NCI-H187 (cell line): ENCODE measurements around the gene NR3C2.

ENCODE experiments used
- DNase-seq, 2 experiments: peaks; one replicate each; lab custom pipeline; 2025; lab: John Stamatoyannopoulos, UW

NR3C2 gene

GRCh38 chr4:148263802-148264201 is 178.4 kb downstream of the NR3C2 start:
- DNase-seq: no peak

DNA sequence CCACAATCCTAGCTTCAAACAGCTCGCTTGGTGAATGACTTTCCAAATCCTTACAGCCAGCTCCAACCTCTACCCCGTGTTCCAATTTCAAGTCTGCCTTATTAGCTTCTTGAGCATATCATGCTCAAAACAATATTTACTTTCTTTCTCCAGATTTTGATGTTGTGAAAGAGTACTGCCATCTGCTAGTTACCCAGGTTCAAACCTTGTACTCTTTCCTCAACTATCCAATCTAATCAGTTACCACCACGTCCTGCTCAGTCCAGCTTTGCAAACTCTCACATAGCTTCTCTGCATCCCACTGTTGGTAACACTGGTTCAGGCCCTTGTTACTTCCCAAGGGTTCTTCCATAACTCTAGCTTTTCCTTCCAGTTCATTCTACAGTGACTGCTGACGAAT is 179.1 kb downstream of the NR3C2 start:
- no peak for DNase-seq

DNA sequence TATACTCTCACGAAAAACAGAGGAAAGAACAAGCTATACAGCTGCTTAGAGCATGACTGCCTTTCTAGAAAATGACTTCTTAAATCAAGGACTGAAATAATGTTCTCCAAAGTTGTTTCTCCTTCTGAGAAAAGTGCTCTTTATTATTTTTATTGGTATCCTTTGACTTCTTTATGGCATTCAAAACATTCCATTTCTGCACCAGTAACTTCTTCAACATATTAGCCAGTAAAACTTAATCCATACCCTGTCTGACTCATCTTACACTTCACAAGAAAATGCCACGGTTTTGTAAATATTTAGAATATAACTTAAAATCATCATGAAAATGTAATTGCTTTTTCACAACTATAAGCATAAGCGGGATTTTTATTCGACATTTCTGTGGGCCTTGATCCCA is 180.4 kb downstream of the NR3C2 start:
- DNase-seq: no peak

DNA sequence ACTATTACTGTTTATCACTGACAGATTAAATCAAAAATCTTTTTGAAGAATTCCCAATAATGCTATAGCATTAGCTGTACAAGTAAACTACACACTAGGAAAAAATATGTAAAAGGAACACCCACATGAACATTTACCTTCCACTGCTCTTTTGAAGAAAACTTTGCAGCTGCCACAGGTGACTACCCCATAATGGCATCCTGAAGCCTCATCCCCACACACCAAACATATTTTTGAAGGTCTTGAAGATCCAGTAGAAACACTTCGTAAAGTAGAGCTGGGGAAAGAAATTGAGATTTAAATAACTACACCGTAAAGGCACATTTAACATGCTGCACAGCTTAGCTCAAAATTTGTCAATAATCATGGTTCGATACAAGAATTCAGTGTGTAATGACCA is 182.4 kb downstream of the NR3C2 start:
- no peak for DNase-seq

DNA sequence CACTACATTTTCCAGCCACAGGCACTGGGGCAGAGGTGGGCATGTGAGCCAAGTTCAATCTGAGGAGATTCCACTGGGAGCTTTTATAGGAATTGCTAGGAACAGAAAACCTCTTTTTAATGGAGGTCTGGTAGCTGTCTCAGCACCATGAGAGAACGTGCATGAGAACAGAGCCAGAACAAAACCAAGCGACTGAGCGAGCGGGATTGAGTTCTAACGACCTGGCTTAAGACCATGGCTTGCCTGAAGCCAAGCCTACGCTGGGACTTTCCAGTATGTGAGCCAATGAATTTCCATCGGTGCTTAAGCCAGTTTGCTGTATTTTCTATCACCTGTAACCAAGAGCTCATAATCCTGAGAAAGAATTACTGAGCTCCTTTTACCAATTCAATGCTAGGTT is 183.7 kb downstream of the NR3C2 start:
- DNase-seq: no peak

- no peak for DNase-seq
Measured at GRCh38 chr4:148255344-148255720, 186.9 kb downstream of the NR3C2 start.

DNA sequence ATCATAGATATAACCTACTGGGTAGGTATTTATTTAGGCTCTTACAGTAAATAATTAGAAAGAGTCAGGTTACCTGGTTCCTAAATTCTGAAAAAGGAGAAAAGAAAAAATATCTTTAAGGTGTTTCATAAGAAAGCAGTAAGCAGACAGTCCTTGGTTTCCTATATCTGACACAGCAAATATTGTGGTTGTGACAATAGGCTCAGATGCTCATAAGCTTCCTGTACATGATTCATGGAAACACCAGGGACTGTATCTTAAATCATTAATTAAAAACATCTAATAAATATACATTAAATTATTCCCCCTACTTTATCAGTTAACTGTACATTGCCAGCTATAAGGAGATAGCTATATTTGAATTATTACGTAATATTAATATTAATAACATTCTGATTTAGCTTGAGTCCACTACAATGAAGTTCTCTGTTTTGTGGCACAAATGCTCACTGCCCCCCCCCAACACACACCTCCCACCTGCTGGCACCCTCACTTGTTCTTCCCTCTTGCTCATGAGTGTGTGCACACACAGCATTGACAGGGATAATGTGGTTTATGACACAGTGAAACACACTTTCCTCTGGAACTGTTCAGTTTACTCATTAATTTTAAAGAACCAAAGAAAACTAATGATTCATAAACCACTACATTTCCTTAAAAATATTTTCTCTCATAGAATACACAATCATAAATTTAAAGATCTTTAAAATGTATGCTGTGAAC is 187.4 kb downstream of the NR3C2 start:
- DNase-seq: no peak

- DNase-seq: no peak
Measured at GRCh38 chr4:148253768-148254167, 188.4 kb downstream of the NR3C2 start.

- no peak for DNase-seq
Measured at GRCh38 chr4:148248824-148249223, 193.4 kb downstream of the NR3C2 start.

DNA sequence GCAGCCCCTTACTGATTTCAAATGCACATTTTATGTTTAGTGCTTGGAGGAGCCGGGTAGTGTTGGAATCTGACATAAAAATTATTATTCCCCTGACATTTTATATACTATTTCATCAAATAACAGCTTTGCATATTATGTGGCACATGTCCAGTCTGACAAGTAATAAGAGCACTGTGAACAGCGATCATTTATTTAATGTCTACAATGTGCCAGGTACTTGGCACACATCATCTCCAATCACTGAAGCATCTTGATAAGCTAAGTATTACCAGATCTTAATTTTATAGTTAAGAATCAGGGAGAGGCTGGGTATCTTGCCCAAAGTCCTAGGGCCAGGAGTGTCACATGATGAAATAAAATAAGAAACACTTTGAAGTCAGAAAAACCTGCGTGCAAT is 197.2 kb downstream of the NR3C2 start:
- no peak for DNase-seq

DNA sequence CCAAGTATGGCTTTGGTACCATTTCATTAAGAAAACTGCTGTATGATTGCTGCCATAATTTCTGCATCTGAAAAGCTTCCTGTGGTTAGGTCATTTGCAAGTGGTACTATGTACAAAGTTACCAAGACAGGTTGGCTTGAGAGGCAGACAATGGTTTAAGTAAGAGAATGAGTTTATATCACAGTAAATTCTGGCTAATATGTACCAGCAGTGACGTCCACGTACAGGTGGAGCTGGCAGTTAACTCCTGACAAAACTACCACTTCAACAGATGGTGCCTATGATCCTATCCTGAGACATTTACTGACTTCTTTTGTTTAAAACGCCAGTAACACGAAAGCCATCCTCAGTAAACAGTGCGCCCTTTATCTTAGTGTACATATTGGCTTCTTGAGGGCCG is 198.4 kb downstream of the NR3C2 start:
- no peak for DNase-seq

- DNase-seq: no peak
Measured at GRCh38 chr4:148240241-148240640, 202.0 kb downstream of the NR3C2 start.

DNA sequence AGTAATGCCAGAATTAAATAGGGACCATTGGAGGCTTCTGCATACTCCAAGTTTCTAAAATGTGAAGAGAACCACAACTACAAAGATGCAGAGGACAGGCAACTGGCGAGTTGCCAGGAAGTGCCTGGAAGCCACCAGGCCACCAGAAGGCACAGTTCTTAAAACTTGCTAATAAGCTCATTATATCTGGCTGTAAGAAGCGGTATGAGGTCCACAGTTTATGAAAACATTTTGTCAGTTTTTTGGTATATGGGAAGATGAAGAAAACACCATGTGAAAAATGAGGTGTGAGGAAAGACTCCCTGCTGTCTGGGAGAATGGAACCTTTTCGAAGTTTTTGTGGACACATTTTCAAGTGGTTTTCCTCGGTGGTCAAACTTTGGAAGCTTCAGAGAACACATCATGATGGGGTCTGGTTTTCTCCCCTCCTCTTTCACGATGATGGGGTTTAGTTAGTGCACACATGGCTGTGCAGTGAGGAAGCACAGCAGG is 202.7 kb downstream of the NR3C2 start:
- no peak for DNase-seq

DNA sequence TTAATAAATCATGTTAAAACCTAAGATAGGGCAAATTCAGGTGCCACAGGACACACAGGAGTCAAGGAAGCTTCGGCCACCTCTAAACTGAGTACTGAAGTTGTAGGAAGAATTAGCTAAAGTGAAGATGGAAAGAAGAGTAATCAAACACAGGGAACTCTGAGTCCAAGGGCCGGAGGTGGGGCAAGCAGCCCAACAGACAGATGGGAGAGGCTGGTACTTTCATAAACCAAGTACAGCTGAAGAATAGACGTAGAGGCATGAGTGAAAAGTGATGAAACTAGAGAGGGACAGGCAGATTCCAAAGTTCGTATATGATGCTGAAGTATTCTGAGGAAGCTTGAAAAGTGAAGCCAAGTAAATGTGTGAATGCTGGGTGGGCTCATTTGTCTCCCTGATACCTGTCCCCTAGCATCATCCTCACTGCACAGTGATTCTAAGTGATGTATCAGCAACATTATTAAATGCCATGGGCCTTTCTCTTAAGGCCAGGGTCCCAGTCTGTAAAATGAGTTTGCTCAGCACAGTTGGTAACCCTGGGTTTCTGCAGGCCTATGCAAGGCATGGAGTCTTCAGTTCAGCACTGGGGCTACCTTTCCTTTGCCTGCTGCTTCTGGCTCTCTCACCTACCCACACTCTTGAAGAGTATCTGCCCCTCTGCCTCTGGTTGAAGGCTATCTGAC is 203.3 kb downstream of the NR3C2 start:
- DNase-seq: no peak

- DNase-seq: no peak
Measured at GRCh38 chr4:148238086-148238485, 204.1 kb downstream of the NR3C2 start.

- DNase-seq: no peak
Measured at GRCh38 chr4:148235809-148236208, 206.4 kb downstream of the NR3C2 start.

DNA sequence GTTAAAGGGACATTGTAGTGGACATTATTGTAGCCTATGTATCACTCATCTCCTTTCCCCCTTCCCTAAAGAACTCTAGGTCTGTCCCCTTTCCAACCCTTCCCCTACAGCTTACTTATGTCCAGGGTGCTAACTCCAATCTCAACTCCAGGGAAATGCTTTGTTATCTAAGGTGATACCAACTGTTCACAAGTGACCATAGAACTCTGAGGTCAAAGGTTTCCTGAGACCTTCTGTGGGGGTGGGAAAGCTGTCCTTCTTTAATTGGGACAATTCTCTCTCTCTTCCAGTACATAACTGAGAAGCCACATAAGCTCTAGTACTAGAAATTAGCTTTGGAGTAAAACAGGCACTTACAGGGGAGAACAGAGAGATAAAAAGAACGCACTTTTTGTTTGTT is 212.4 kb downstream of the NR3C2 start:
- DNase-seq: no peak

DNA sequence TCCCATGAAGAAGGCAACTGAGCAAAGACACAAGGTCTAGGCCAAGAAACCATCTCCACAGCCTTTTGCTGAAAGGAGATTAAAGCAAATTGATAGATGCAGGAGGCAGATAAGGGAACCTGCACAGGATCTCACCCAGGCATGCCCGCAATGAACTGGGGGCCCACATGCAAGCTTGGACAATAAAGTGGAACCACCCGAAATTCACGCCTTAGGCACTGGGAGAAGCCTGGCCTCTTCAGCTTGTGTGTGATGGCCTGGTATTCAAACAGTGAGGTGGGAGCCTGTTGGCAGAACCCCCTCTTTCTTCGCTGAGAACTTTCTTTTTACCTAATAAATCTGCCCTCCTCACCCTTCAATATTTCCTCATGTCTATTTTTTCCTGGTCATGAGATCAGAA is 213.2 kb downstream of the NR3C2 start:
- no peak for DNase-seq

- DNase-seq: no peak
Measured at GRCh38 chr4:148227147-148227546, 215.1 kb downstream of the NR3C2 start.

- no peak for DNase-seq
Measured at GRCh38 chr4:148226341-148226740, 215.9 kb downstream of the NR3C2 start.

GRCh38 chr4:148225639-148226038 is 216.6 kb downstream of the NR3C2 start:
- DNase-seq: no peak

DNA sequence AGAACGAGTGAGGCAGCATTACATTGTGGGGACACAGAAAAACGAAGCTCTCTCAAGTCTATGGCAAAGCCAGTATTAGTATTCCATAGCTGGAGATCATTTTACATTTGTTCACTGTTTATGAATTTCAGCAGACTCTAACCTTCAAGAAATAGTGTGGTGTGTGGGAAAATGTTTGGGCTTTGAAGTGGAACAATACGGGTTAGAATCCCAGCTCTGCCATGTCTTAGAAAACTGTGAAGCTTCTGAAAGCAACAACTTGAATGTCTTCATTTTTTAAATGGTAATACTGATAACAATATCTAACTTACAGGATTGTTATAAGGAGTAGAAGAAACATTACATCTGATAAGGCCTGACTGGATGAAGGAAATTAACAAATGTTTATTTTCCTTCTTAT is 217.7 kb downstream of the NR3C2 start:
- DNase-seq: no peak

GRCh38 chr4:148222991-148223660 is 219.1 kb downstream of the NR3C2 start:
- no peak for DNase-seq
